GM12892 (cell line): Measurements from ENCODE around the gene TTC19.

ENCODE experiments used
- POLR2A ChIP-seq: IDR thresholded peaks from 2 replicates; pipeline ENCODE4 v1.6.1; 2011; ENCODE audit warnings: low read depth, low read length, control low read depth
- POLR2AphosphoS5 ChIP-seq: IDR thresholded peaks from 2 replicates; pipeline ENCODE4 v1.6.1; 2011; ENCODE audit warnings: low read depth, low read length, control low read depth
- TAF1 ChIP-seq: IDR thresholded peaks from 2 replicates; pipeline ENCODE4 v1.6.1; 2011; ENCODE audit warnings: low read depth, mild to moderate bottlenecking, control low read depth, low read length, borderline replicate concordance

DNA sequence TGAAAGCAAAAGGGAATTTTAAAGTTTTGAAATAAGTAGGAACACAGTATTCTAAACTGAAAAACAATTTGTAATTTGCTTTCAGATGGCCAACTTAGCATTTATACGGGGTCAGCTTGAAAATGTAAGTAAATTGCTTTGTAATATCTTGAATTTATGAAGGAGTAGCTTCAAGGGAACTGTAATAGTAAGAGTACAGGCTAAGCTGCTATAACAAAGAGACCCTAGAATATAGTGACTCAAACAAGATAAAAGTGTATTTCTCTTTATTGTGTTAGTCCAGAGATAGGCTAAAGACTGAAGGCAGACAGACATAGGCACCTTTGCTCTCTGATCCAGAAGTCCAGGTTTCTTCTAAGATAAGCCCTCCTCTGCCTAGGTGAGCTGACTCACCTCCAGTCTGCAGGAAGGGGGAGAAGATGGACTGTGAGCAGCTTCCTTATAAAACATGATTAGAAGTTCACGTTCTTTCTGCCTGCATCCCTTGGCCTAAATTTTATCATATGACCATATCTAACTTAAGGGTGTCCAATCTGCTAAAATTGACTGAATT, 3.2 kb downstream of the TTC19 start:
- TF ChIP-seq TAF1, result no peak
- TF ChIP-seq POLR2A, result no peak
- no peak for TF ChIP-seq POLR2AphosphoS5
